ENCODE measurements around the gene FRMD4A. TPM values are rescaled to one million over a fixed set of nuclear protein-coding genes. Genes with fewer than 3 reads are reported as not detected.

Gene FRMD4A
- 7.1 and 9.8 TPM in 2 replicates for total RNA-seq (2014; rRNA removed)
- Bru-seq, nascent RNA, result percentile 36 among the genes with signal in this experiment
- percentile 33 among the genes with signal in this experiment for BruChase-seq, experiment 1, labeled RNA remaining after a 6-hour chase
- BruChase-seq, experiment 2, labeled RNA remaining after a 2-hour chase, result percentile 28 among the genes with signal in this experiment
- long read RNA-seq, partial matches to known transcripts, result 0 of 16 reads
- long read RNA-seq, other reads (novel, unspliced or antisense), result 12 of 16 reads

- Histone ChIP-seq H3K9ac (ENCODE audit: low read length) (no peak within 1 kb of the TSS), H3F3A (ENCODE audit: low read length, unreplicated experiment) (no peaks in the 10 kb centered on the region), H3K9me3 (ENCODE audit: low read length) (no peaks in the 10 kb centered on the region), H2AFZ (ENCODE audit: low read length) (no peak within 1 kb of the TSS), H3K4me1 (ENCODE audit: insufficient read depth, low read length) (no peaks in the 10 kb centered on the region), H3K36me3 (ENCODE audit: low read depth, low read length) (no peaks in the 10 kb centered on the region), H3K27ac (ENCODE audit: low read length) (no peak within 1 kb of the TSS), H3K4me3 (ENCODE audit: low read length) (no peak within 1 kb of the TSS), H3K79me2 (ENCODE audit: low read length) (no peaks in the 10 kb centered on the region), H4K20me1 (ENCODE audit: low read length) (no peaks in the 10 kb centered on the region), H3K9me2 (replicated peaks; ENCODE audit: low read length) (no peaks in the 10 kb centered on the region), H3K4me2 (ENCODE audit: low read length) (no peak within 1 kb of the TSS), H3K27me3 (ENCODE audit: low read length) (peaks cover 28% of the 10 kb centered on the region; the same call in 1 of the 2 replicates)
- intact Hi-C loops (cut with micrococcal nuclease), result no loop called here
- DNase-seq (no peak), ATAC-seq (no peak)
- ChIA-PET POLR2A (ENCODE audit: unreplicated experiment) (no interaction called here), CTCF (no interaction called here)
- TF ChIP-seq, protein P1, sequence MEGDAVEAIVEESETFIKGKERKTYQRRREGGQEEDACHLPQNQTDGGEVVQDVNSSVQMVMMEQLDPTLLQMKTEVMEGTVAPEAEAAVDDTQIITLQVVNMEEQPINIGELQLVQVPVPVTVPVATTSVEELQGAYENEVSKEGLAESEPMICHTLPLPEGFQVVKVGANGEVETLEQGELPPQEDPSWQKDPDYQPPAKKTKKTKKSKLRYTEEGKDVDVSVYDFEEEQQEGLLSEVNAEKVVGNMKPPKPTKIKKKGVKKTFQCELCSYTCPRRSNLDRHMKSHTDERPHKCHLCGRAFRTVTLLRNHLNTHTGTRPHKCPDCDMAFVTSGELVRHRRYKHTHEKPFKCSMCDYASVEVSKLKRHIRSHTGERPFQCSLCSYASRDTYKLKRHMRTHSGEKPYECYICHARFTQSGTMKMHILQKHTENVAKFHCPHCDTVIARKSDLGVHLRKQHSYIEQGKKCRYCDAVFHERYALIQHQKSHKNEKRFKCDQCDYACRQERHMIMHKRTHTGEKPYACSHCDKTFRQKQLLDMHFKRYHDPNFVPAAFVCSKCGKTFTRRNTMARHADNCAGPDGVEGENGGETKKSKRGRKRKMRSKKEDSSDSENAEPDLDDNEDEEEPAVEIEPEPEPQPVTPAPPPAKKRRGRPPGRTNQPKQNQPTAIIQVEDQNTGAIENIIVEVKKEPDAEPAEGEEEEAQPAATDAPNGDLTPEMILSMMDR (conservative IDR thresholded peaks at IDR 0.05; ENCODE audit: low read depth, low read length), result no peak
- TF ChIP-seq EZH2phosphoT487 (IDR thresholded peaks at IDR 0.05; ENCODE audit: borderline replicate concordance, low read length), result no peak
- no peak for TF ChIP-seq EZH2 (IDR thresholded peaks at IDR 0.05; ENCODE audit: low read length, unreplicated experiment)
- no TSS peak for BruUV-seq (replicated peaks)
These were observed at the start of gene FRMD4A for GRCh38 chr10:14330388-14331061. Gene FRMD4A (minus strand): TSS chr10:14330924.

- no peaks in the 10 kb centered on the region for H3K36me3 ChIP-seq (ENCODE audit: low read depth, low read length)
- no TSS peak for BruUV-seq (replicated peaks)
- no peaks in the 10 kb centered on the region for H4K20me1 ChIP-seq (ENCODE audit: low read length)
- H3K79me2 ChIP-seq (ENCODE audit: low read length), result no peaks in the 10 kb centered on the region
- no peak overlapping the region for H3K4me2 ChIP-seq (ENCODE audit: low read length)
- H3K4me3 ChIP-seq (ENCODE audit: low read length), result no peak overlapping the region
- H3K9me2 ChIP-seq (replicated peaks; ENCODE audit: low read length), result no peaks in the 10 kb centered on the region
- no peaks in the 10 kb centered on the region for H3F3A ChIP-seq (ENCODE audit: low read length, unreplicated experiment)
- H2AFZ ChIP-seq (ENCODE audit: low read length), result no peak overlapping the region
- H3K27ac ChIP-seq (ENCODE audit: low read length), result no peak overlapping the region
- intact Hi-C loops (cut with micrococcal nuclease), result no loop called here
- ATAC-seq (no peak), DNase-seq (no peak)
- no peak for TF ChIP-seq EZH2 (IDR thresholded peaks at IDR 0.05; ENCODE audit: low read length, unreplicated experiment)
- TF ChIP-seq, protein P1 (conservative IDR thresholded peaks at IDR 0.05; ENCODE audit: low read depth, low read length), result no peak
- TF ChIP-seq EZH2phosphoT487 (IDR thresholded peaks at IDR 0.05; ENCODE audit: borderline replicate concordance, low read length), result no peak
- no peaks in the 10 kb centered on the region for H3K9me3 ChIP-seq (ENCODE audit: low read length)
- no peak overlapping the region for H3K9ac ChIP-seq (ENCODE audit: low read length)
- no peaks in the 10 kb centered on the region; the same call in 1 of the 2 replicates for H3K27me3 ChIP-seq (ENCODE audit: low read length)
- POLR2A ChIA-PET (ENCODE audit: unreplicated experiment), result no interaction called here
- H3K4me1 ChIP-seq (ENCODE audit: insufficient read depth, low read length), result no peaks in the 10 kb centered on the region
- CTCF ChIA-PET, result no interaction called here
These were observed 49.0 kb upstream of the FRMD4A start for GRCh38 chr10:14379556-14380280.
